Measurements from ENCODE around the gene ATAD3B. TPM values are rescaled to one million over a fixed set of nuclear protein-coding genes. Genes with fewer than 3 reads are reported as not detected.

The ATAD3B gene
- total RNA-seq, 1 experiment from 2014 or later, result 63.6 TPM

- TF ChIP-seq ZBTB43 (CRISPR knock-in tag; IDR thresholded peaks at IDR 0.05), result no peak
- no peak for TF ChIP-seq JUN (CRISPR knock-in tag; IDR thresholded peaks at IDR 0.05)
- TF ChIP-seq ZNF532 (CRISPR knock-in tag; IDR thresholded peaks at IDR 0.05; ENCODE audit: borderline replicate concordance), result no peak
- no peak for TF ChIP-seq USF2 (CRISPR knock-in tag; IDR thresholded peaks at IDR 0.05)
- TF ChIP-seq CREB1 (CRISPR knock-in tag; IDR thresholded peaks at IDR 0.05), result no peak
- TF ChIP-seq E2F4 (CRISPR knock-in tag; IDR thresholded peaks at IDR 0.05; ENCODE audit: borderline replicate concordance, low read depth), result no peak
Measured at GRCh38 chr1:1489861-1490260, 18.3 kb downstream of the ATAD3B start (continued).

- H3K9me3 Mint-ChIP-seq, result peaks cover 7% of the 10 kb centered on the region; the same call in 1 of the 2 replicates
- DNase-seq (ENCODE audit: low spot score) (no peak), ATAC-seq (no peak)
- no peaks in the 10 kb centered on the region for H3K27me3 Mint-ChIP-seq (ENCODE audit: low read depth)
- H3K4me1 Mint-ChIP-seq, result no peaks in the 10 kb centered on the region
- no peak overlapping the region for H3K27ac Mint-ChIP-seq
- no peak overlapping the region for H3K4me3 Mint-ChIP-seq
- CTCF ChIA-PET, result interaction anchor here (1.7 kb wide), 1 partner anchor 14 kb away, joined by 5 read pairs; no protein-coding TSS in a partner anchor
- POLR2A ChIA-PET, result no interaction called here
- H3K36me3 Mint-ChIP-seq, result peaks cover 47% of the 10 kb centered on the region
- no peak for TF ChIP-seq USF1 (CRISPR knock-in tag; IDR thresholded peaks at IDR 0.05)
- TF ChIP-seq ZNF263 (CRISPR knock-in tag; IDR thresholded peaks at IDR 0.05; ENCODE audit: low read depth), result no peak
- no peak for TF ChIP-seq ZBTB21 (CRISPR knock-in tag; IDR thresholded peaks at IDR 0.05; ENCODE audit: borderline replicate concordance)
- no peak for TF ChIP-seq KAT7 (CRISPR knock-in tag; IDR thresholded peaks at IDR 0.05; ENCODE audit: borderline replicate concordance)
- no peak for TF ChIP-seq NFYB (CRISPR knock-in tag; conservative IDR thresholded peaks at IDR 0.05; ENCODE audit: low read depth)
- TF ChIP-seq, protein P1, sequence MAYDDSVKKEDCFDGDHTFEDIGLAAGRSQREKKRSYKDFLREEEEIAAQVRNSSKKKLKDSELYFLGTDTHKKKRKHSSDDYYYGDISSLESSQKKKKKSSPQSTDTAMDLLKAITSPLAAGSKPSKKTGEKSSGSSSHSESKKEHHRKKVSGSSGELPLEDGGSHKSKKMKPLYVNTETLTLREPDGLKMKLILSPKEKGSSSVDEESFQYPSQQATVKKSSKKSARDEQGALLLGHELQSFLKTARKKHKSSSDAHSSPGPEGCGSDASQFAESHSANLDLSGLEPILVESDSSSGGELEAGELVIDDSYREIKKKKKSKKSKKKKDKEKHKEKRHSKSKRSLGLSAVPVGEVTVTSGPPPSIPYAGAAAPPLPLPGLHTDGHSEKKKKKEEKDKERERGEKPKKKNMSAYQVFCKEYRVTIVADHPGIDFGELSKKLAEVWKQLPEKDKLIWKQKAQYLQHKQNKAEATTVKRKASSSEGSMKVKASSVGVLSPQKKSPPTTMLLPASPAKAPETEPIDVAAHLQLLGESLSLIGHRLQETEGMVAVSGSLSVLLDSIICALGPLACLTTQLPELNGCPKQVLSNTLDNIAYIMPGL (CRISPR knock-in tag; IDR thresholded peaks at IDR 0.05), result no peak
- TF ChIP-seq ZBTB43 (CRISPR knock-in tag; IDR thresholded peaks at IDR 0.05), result no peak
- TF ChIP-seq ZNF532 (CRISPR knock-in tag; IDR thresholded peaks at IDR 0.05; ENCODE audit: borderline replicate concordance), result no peak
- no peak for TF ChIP-seq NR2C2 (CRISPR knock-in tag; IDR thresholded peaks at IDR 0.05)
Measured at GRCh38 chr1:1490633-1491230, 19.2 kb downstream of the ATAD3B start.

All from WTC11 (cell line).